GM19455 (cell line): ENCODE results near the gene OR7A10.
"Not testable (repeated sequence)": the region's sequence is repeated elsewhere in the genome, so short reads cannot be mapped to it uniquely, and the experiment has no call there.

Source experiments
- ATAC-seq: cut with Tn5 transposase; IDR thresholded peaks from one replicate; pipeline ENCODE4 v1.9.1; 2021; ENCODE audit not compliant: unreplicated experiment

OR7A10 gene

GRCh38 chr19:14796021-14796420, 52.7 kb downstream of the OR7A10 start:
- ATAC-seq = no peak

GRCh38 chr19:14795078-14795721, 53.5 kb downstream of the OR7A10 start:
- ATAC-seq = no peak

DNA sequence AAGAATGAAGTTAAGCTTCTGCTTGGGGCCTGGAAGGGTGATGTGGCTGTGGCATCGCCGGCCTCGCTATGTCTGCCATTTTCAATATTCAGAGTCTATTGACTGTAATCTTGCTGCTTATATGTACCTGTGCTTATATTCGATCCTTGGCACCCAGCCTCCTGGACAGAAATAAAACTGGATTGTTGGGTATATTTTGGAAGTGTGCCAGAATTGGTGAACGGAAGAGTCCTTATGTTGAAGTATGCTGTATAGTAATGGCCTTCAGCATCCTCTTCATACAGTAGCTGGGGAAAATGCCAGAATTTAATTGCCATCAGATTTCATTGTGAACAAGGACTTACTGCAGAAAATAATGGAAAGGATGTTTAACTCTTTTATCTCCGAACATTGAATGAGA, 56.5 kb downstream of the OR7A10 start:
- not testable (repeated sequence) for ATAC-seq
